HCT116 (cell line): ENCODE data around the gene FOSB.

ENCODE experiments used
- ELF1 ChIP-seq: IDR thresholded peaks from 2 replicates; pipeline ENCODE4 v1.6.1; 2012; ENCODE audit warnings: low read depth, borderline replicate concordance
- EZH2 ChIP-seq: fragments of 200-600 bp; sonication (generic); IDR thresholded peaks from 2 replicates; pipeline ENCODE4 v1.6.1; 2017; ENCODE audit warnings: antibody characterized with exemption, mixed run types
- EZH2phosphoT487 ChIP-seq: fragments of 200-600 bp; IDR thresholded peaks from 2 replicates; pipeline ENCODE4 v1.6.1; 2018; ENCODE audit warnings: antibody characterized with exemption, borderline replicate concordance
- FOSL1 ChIP-seq: IDR thresholded peaks from 2 replicates; pipeline ENCODE4 v1.6.1; 2012; ENCODE audit warnings: low read depth
- POLR2A ChIP-seq: IDR thresholded peaks from 2 replicates; pipeline ENCODE4 v1.7.0; 2011; ENCODE audit warnings: borderline replicate concordance; ENCODE audit not compliant: insufficient read depth, insufficient read length; ENCODE audit errors: extremely low read depth
- POLR2AphosphoS5 ChIP-seq: IDR thresholded peaks from 2 replicates; pipeline ENCODE4 v1.6.1; 2011; ENCODE audit warnings: mild to moderate bottlenecking, low read depth, low read length, moderate library complexity
- RAD21 ChIP-seq: IDR thresholded peaks from 2 replicates; pipeline ENCODE4 v1.6.1; 2012; ENCODE audit warnings: low read depth, mild to moderate bottlenecking
- SP1 ChIP-seq: IDR thresholded peaks from 2 replicates; pipeline ENCODE4 v1.6.1; 2012; ENCODE audit warnings: low read depth
- TCF7L2 ChIP-seq: IDR thresholded peaks from 2 replicates; pipeline ENCODE4 v1.7.0; 2011; ENCODE audit warnings: borderline replicate concordance, inconsistent platforms; ENCODE audit not compliant: insufficient read depth, insufficient read length; ENCODE audit errors: extremely low read depth
- TF ChIP-seq, protein P1 (sequence below), 3 experiments: fragments of 200-600 bp in 1 of 3; sonication (generic) in 1 of 3; IDR thresholded peaks in 2 of 3; conservative IDR thresholded peaks in 1 of 3; 2 replicates each; pipeline ENCODE4 v1.5.1; 2012 to 2017; ENCODE audit warnings: low read depth in 2 of 3, low read length in 2 of 3, antibody characterized with exemption in 1 of 3, borderline replicate concordance in 1 of 3, control low read depth in 1 of 3, mild to moderate bottlenecking in 1 of 3, mixed read lengths in 1 of 3, mixed run types in 1 of 3, moderate library complexity in 1 of 3; ENCODE audit not compliant: insufficient read depth in 1 of 3
- TF ChIP-seq, protein P2 (sequence below): IDR thresholded peaks from 2 replicates; pipeline ENCODE4 v1.6.1; 2011; ENCODE audit warnings: mild to moderate bottlenecking, low read length, moderate library complexity; ENCODE audit not compliant: insufficient replicate concordance; ENCODE audit errors: extremely low read depth

DNA sequence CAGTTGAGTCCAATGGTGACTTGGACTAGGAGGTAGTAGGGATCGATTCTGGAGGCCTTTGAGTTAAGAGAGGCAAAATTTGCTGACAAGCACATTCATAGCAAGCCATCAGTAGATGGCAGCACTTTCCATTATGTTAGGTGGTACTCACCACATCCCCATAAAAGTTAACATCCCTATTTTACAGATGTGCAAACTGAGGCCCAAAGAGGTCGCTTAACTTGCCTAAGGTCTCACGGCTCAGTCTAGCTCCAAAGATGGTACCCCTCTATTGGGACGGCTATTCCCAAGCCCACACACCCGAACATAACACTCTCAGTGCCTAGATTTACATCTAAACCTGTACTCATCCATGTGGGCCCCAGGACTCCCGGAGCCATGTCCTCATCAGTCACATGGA is 21.5 kb upstream of the FOSB start:
- TF ChIP-seq, protein P1, sequence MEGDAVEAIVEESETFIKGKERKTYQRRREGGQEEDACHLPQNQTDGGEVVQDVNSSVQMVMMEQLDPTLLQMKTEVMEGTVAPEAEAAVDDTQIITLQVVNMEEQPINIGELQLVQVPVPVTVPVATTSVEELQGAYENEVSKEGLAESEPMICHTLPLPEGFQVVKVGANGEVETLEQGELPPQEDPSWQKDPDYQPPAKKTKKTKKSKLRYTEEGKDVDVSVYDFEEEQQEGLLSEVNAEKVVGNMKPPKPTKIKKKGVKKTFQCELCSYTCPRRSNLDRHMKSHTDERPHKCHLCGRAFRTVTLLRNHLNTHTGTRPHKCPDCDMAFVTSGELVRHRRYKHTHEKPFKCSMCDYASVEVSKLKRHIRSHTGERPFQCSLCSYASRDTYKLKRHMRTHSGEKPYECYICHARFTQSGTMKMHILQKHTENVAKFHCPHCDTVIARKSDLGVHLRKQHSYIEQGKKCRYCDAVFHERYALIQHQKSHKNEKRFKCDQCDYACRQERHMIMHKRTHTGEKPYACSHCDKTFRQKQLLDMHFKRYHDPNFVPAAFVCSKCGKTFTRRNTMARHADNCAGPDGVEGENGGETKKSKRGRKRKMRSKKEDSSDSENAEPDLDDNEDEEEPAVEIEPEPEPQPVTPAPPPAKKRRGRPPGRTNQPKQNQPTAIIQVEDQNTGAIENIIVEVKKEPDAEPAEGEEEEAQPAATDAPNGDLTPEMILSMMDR (IDR thresholded peaks at IDR 0.05 in 2 of 3, conservative IDR thresholded peaks at IDR 0.05 in 1 of 3; ENCODE audit: borderline replicate concordance in 1 of 3, insufficient read depth in 1 of 3, low read depth in 2 of 3, low read length in 2 of 3): peak; percentile 51 to 60 (median 52); a peak in 5 of 6 replicates
- TF ChIP-seq RAD21: no peak; the same call in none of the 2 replicates
- no peak for TF ChIP-seq POLR2AphosphoS5
- no peak for TF ChIP-seq EZH2phosphoT487
- no peak for TF ChIP-seq TCF7L2
- TF ChIP-seq POLR2A: no peak
- TF ChIP-seq FOSL1: no peak
- no peak for TF ChIP-seq EZH2
- TF ChIP-seq, protein P2, sequence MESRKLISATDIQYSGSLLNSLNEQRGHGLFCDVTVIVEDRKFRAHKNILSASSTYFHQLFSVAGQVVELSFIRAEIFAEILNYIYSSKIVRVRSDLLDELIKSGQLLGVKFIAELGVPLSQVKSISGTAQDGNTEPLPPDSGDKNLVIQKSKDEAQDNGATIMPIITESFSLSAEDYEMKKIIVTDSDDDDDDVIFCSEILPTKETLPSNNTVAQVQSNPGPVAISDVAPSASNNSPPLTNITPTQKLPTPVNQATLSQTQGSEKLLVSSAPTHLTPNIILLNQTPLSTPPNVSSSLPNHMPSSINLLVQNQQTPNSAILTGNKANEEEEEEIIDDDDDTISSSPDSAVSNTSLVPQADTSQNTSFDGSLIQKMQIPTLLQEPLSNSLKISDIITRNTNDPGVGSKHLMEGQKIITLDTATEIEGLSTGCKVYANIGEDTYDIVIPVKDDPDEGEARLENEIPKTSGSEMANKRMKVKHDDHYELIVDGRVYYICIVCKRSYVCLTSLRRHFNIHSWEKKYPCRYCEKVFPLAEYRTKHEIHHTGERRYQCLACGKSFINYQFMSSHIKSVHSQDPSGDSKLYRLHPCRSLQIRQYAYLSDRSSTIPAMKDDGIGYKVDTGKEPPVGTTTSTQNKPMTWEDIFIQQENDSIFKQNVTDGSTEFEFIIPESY: no peak
- no peak for TF ChIP-seq ELF1
- no peak for TF ChIP-seq SP1
